Activated naive CD8-positive, alpha-beta T cell treated with anti-CD3 and anti-CD28 coated beads, Interleukin-2, amount 10 ng/mL, durations not matched to agents 7 days and 5 days (primary cell): ENCODE data around the gene PRKAB1. TPM values are rescaled to one million over a fixed set of nuclear protein-coding genes. Genes with fewer than 3 reads are reported as not detected.
"Not testable (repeated sequence)": the region's sequence is repeated elsewhere in the genome, so short reads cannot be mapped to it uniquely, and the experiment has no call there.

Source experiments
- ATAC-seq: fragments of 150-1000 bp; cut with Tn5 transposase; one replicate; pipeline ENCODE4 v1.10.0; 2021; ENCODE audit warnings: low read depth, moderate library complexity
- POLR2A ChIA-PET: fragments of 350-600 bp; sonication (Branson Sonifier 250); formaldehyde crosslinking; loops from one replicate; lab custom pipeline; 2021; ENCODE audit warnings: antibody characterized with exemption; lab: Charles Lee
- DNase-seq: peaks from one replicate; pipeline ENCODE4 v3.0.0; 2021
- H3K27ac Mint-ChIP-seq: one replicate; pipeline ENCODE4 v1.8.0; 2022; ENCODE audit warnings: mild to moderate bottlenecking, mixed read lengths
- H3K27me3 Mint-ChIP-seq: one replicate; pipeline ENCODE4 v1.8.0; 2022; ENCODE audit warnings: mild to moderate bottlenecking, moderate library complexity, mixed read lengths
- H3K36me3 Mint-ChIP-seq: one replicate; pipeline ENCODE4 v1.8.0; 2021; ENCODE audit warnings: mild to moderate bottlenecking, mixed read lengths
- H3K4me1 Mint-ChIP-seq: one replicate; pipeline ENCODE4 v1.8.0; 2021; ENCODE audit warnings: mixed read lengths
- H3K4me3 Mint-ChIP-seq: one replicate; pipeline ENCODE4 v1.8.0; 2022; ENCODE audit warnings: mild to moderate bottlenecking, moderate library complexity, mixed read lengths
- H3K9me3 Mint-ChIP-seq: one replicate; pipeline ENCODE4 v1.8.0; 2021; ENCODE audit warnings: mixed read lengths
- total RNA-seq, 2 experiments: library from RNA; stranded (reverse); gene quantifications; one replicate each; pipeline ENCODE4 v1.2.3, GENCODE V29; 2021

The PRKAB1 gene
- 10 to 100 TPM; 43.7 to 44.1 TPM for total RNA-seq

- POLR2A ChIA-PET: interaction anchor here (0.9 to 2.3 kb wide), 4 partner anchors 9 to 449 kb away, joined by 3 to 8 read pairs (median 4); no protein-coding TSS in a partner anchor
- DNase-seq: peak; percentile 96
- Mint-ChIP-seq H3K27ac (peak within 1 kb of the TSS; percentile 94), H3K36me3 (peaks cover 28% of the 10 kb centered on the region), H3K4me3 (peak within 1 kb of the TSS; percentile 95), H3K9me3 (no peaks in the 10 kb centered on the region), H3K27me3 (no peaks in the 10 kb centered on the region), H3K4me1 (peaks cover 43% of the 10 kb centered on the region)
- peak; percentile 98 for ATAC-seq
Observed at GRCh38 chr12:119667577-119668323, at the start of gene PRKAB1. Gene PRKAB1, plus strand, starts transcription at chr12:119668133. Its CDS starts 112 bp downstream, at chr12:119668245.

DNA sequence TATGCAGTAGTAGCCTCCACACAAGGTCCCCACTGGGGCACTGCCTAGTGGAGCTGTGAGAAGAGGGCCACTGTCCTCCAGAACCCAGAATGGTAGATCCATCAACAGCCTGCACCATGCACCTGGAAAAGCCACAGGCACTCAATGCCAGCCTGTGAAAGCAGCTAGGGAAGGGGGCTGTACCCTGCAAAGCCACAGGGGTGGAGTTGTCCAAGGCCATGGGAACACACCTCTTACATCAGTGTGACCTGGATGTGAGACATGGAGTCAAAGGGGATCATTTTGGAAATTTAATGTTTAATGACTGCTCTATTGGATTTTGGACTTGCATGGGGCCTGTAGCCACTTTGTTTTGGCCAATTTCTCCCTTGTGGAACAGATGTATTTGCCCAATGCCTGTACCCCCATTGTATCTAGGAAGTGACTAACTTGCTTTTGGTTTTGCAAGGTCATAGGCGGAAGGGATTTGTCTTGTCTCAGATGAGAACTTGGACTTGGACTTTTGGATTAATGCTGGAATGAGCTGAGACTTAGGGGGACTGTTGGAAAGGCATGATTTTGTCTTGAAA is 49.5 kb upstream of the PRKAB1 start:
- H3K4me3 Mint-ChIP-seq, H3K27ac Mint-ChIP-seq, POLR2A ChIA-PET, H3K36me3 Mint-ChIP-seq, H3K9me3 Mint-ChIP-seq, H3K4me1 Mint-ChIP-seq, DNase-seq, ATAC-seq: not testable (repeated sequence)
- H3K27me3 Mint-ChIP-seq: peaks cover 18% of the 10 kb centered on the region

- no peak overlapping the region for H3K27ac Mint-ChIP-seq
- ATAC-seq: no peak
- H3K27me3 Mint-ChIP-seq: peaks cover 16% of the 10 kb centered on the region
- peaks cover 2% of the 10 kb centered on the region for H3K36me3 Mint-ChIP-seq
- no peaks in the 10 kb centered on the region for H3K4me1 Mint-ChIP-seq
- no peak for DNase-seq
- H3K4me3 Mint-ChIP-seq: no peak overlapping the region
- POLR2A ChIA-PET: no interaction called here
- H3K9me3 Mint-ChIP-seq: peaks cover 7% of the 10 kb centered on the region
Observed at GRCh38 chr12:119620490-119620889, 47.4 kb upstream of the PRKAB1 start.

GRCh38 chr12:119621878-119622277 is 46.1 kb upstream of the PRKAB1 start:
- DNase-seq: no peak
- Mint-ChIP-seq H3K27me3 (peaks cover 19% of the 10 kb centered on the region), H3K4me3 (no peak overlapping the region), H3K4me1 (no peaks in the 10 kb centered on the region), H3K9me3 (peaks cover 7% of the 10 kb centered on the region), H3K36me3 (peaks cover 2% of the 10 kb centered on the region), H3K27ac (no peak overlapping the region)
- no peak for ATAC-seq
- POLR2A ChIA-PET: no interaction called here

DNA sequence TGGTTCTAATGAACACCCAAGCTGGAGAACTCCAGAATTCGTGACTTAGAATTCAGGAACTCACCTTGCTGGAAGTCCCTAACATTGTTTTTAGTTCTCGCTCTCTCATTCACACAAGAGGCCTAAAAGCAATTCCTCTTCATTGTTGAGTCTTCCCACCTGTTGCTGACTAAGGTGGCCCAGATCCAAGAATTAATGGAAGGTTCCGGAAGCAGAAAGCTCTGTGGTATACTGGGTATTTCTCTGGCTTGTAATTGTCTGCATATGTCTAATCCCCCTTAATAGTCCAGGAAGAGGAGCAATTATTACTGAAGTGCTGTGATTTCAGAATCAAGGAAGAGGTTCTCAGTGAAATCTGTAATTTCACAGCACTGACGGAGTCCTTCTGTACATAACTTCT is 43.0 kb upstream of the PRKAB1 start:
- DNase-seq (no peak), ATAC-seq (no peak)
- no peak overlapping the region for H3K4me3 Mint-ChIP-seq
- no peak overlapping the region for H3K27ac Mint-ChIP-seq
- POLR2A ChIA-PET: no interaction called here
- no peaks in the 10 kb centered on the region for H3K4me1 Mint-ChIP-seq
- H3K36me3 Mint-ChIP-seq: no peaks in the 10 kb centered on the region
- peaks cover 24% of the 10 kb centered on the region for H3K27me3 Mint-ChIP-seq
- no peaks in the 10 kb centered on the region for H3K9me3 Mint-ChIP-seq

DNA sequence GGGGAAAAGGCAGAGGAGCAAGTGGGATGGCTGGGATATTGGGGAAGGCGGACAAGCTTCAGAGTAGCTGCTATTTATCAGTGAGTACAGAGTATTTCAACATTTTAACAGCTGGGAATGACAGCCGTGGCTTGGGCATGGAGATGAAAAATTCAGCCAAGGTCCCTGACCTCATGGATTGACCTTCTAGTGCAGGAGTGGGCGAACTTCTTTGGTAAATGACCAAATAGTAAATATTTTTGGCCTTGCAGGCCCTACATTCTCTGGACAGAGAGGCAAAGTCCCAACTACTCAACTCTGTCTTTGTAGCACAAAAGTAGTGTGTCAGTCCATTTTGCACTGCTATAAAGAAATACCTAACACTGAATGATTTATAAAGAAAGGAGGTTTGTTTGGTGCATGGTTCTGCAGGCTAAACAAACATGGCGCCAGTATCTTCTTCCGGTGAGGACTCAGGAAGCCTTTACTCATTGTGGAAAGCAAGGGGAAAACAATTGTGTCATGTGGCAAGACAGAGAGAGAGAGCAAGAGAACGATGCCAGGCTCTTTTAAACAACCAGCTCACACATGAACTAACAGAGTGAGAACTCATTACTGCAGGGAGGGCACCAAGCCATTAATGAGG is 40.8 kb upstream of the PRKAB1 start:
- Mint-ChIP-seq H3K4me1 (no peaks in the 10 kb centered on the region), H3K27ac (no peak overlapping the region), H3K4me3 (no peak overlapping the region), H3K27me3 (peaks cover 13% of the 10 kb centered on the region), H3K9me3 (no peaks in the 10 kb centered on the region), H3K36me3 (no peaks in the 10 kb centered on the region)
- DNase-seq (no peak), ATAC-seq (no peak)
- POLR2A ChIA-PET: no interaction called here

- H3K9me3 Mint-ChIP-seq: no peaks in the 10 kb centered on the region
- DNase-seq (no peak), ATAC-seq (no peak)
- POLR2A ChIA-PET: no interaction called here
- H3K36me3 Mint-ChIP-seq: no peaks in the 10 kb centered on the region
- H3K4me3 Mint-ChIP-seq: no peak overlapping the region
- H3K27ac Mint-ChIP-seq: no peak overlapping the region
- no peaks in the 10 kb centered on the region for H3K4me1 Mint-ChIP-seq
- H3K27me3 Mint-ChIP-seq: peaks cover 9% of the 10 kb centered on the region
Observed at GRCh38 chr12:119627686-119628085, 40.2 kb upstream of the PRKAB1 start.

DNA sequence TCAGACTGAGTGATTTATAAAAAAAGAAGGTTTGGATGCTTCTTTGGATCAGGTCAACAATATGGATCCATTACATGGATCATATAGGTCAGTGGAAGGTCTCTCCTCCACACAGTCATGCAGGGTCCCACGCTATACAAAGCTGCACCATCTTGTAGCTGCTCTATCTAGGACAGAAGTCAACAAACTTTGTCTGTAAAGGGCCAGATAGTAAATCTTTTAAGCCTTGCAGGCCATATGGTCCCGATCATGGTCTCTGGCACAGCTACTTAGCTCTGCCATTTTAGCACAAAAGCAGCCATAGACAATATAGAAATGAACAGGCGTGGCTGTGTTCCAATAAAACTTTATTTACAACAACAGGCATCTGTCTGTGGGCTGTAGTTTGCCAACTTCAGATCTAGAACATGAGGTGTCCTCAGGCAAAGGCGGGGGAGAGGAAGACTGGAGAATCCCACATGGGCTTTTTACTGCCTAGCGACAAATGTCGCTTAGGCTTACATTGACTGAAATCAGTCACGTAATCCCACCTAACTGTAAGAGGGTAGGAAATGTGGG is 37.6 kb upstream of the PRKAB1 start:
- peaks cover 21% of the 10 kb centered on the region for H3K27me3 Mint-ChIP-seq
- no peak overlapping the region for H3K27ac Mint-ChIP-seq
- H3K4me3 Mint-ChIP-seq: no peak overlapping the region
- no peaks in the 10 kb centered on the region for H3K9me3 Mint-ChIP-seq
- DNase-seq: no peak
- no peaks in the 10 kb centered on the region for H3K36me3 Mint-ChIP-seq
- H3K4me1 Mint-ChIP-seq: no peaks in the 10 kb centered on the region
- no peak for ATAC-seq
- POLR2A ChIA-PET: no interaction called here

- POLR2A ChIA-PET: no interaction called here
- no peak for DNase-seq
- H3K36me3 Mint-ChIP-seq: no peaks in the 10 kb centered on the region
- peaks cover 26% of the 10 kb centered on the region for H3K27me3 Mint-ChIP-seq
- no peak for ATAC-seq
- no peak overlapping the region for H3K27ac Mint-ChIP-seq
- no peaks in the 10 kb centered on the region for H3K9me3 Mint-ChIP-seq
- no peaks in the 10 kb centered on the region for H3K4me1 Mint-ChIP-seq
- no peak overlapping the region for H3K4me3 Mint-ChIP-seq
Observed at GRCh38 chr12:119630962-119631550, 36.9 kb upstream of the PRKAB1 start.

GRCh38 chr12:119631930-119632678 is 35.8 kb upstream of the PRKAB1 start:
- no peak for DNase-seq
- Mint-ChIP-seq H3K27me3 (peaks cover 26% of the 10 kb centered on the region), H3K4me3 (no peak overlapping the region), H3K9me3 (no peaks in the 10 kb centered on the region), H3K27ac (no peak overlapping the region), H3K36me3 (no peaks in the 10 kb centered on the region), H3K4me1 (no peaks in the 10 kb centered on the region)
- POLR2A ChIA-PET: no interaction called here
- no peak for ATAC-seq

DNA sequence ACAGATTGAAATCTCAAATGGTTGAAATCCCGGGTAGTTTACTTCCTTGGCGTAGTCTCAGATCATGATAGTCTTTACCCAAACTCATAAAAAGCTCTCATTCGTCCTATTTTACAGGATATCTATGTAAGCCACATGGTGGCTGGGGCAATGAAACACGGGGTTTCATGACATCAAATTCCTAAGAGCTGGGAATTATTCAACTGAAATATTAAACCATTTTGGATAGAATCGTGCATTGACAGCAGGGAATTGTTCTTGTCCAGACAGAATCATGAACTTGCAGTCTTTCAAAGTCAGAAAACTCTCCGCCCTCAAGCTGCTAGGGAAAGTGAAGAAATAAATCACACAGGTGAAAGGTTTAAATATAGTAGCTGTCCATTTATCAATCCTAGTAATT is 33.2 kb upstream of the PRKAB1 start:
- Mint-ChIP-seq H3K27me3 (peaks cover 30% of the 10 kb centered on the region), H3K27ac (no peak overlapping the region), H3K36me3 (no peaks in the 10 kb centered on the region), H3K9me3 (no peaks in the 10 kb centered on the region), H3K4me1 (no peaks in the 10 kb centered on the region), H3K4me3 (no peak overlapping the region)
- DNase-seq (no peak), ATAC-seq (no peak)
- POLR2A ChIA-PET: no interaction called here

GRCh38 chr12:119642986-119643385 is 24.9 kb upstream of the PRKAB1 start:
- no peaks in the 10 kb centered on the region for H3K36me3 Mint-ChIP-seq
- H3K4me1 Mint-ChIP-seq: no peaks in the 10 kb centered on the region

GRCh38 chr12:119644930-119645329 is 23.0 kb upstream of the PRKAB1 start:
- H3K27me3 Mint-ChIP-seq: peaks cover 8% of the 10 kb centered on the region
- POLR2A ChIA-PET: no interaction called here
- DNase-seq (no peak), ATAC-seq (no peak)
- no peak overlapping the region for H3K4me3 Mint-ChIP-seq
- no peak overlapping the region for H3K27ac Mint-ChIP-seq
- no peaks in the 10 kb centered on the region for H3K9me3 Mint-ChIP-seq
- H3K4me1 Mint-ChIP-seq: no peaks in the 10 kb centered on the region
- H3K36me3 Mint-ChIP-seq: no peaks in the 10 kb centered on the region

More at GRCh38 chr12:119642986-119643385, 24.9 kb upstream of the PRKAB1 start:
- POLR2A ChIA-PET: no interaction called here
- Mint-ChIP-seq H3K4me3 (no peak overlapping the region), H3K27ac (no peak overlapping the region), H3K9me3 (no peaks in the 10 kb centered on the region), H3K27me3 (peaks cover 11% of the 10 kb centered on the region)
- ATAC-seq: no peak
- DNase-seq: no peak
